ENCODE results near the gene COL5A3.

DNA sequence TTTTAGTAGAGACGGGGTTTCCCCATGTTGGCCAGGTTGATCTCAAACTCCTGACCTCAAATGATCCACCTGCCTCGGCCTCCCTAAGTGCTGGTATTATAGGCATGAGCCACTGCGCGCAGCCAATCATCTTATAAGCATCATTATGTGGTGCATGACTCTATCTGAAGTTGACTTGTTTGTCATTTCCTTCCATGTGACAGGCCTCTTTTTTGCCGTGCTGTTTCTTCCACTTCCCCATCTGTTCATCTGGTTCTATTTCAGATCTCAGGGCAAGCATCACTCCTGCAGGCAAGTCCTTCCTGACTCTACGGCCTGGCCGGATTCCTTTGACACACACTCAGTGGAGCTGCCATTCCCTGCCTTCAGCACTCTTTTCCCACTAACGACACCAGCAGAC is 15.2 kb downstream of the COL5A3 start:
- TF ChIP-seq, protein P1, sequence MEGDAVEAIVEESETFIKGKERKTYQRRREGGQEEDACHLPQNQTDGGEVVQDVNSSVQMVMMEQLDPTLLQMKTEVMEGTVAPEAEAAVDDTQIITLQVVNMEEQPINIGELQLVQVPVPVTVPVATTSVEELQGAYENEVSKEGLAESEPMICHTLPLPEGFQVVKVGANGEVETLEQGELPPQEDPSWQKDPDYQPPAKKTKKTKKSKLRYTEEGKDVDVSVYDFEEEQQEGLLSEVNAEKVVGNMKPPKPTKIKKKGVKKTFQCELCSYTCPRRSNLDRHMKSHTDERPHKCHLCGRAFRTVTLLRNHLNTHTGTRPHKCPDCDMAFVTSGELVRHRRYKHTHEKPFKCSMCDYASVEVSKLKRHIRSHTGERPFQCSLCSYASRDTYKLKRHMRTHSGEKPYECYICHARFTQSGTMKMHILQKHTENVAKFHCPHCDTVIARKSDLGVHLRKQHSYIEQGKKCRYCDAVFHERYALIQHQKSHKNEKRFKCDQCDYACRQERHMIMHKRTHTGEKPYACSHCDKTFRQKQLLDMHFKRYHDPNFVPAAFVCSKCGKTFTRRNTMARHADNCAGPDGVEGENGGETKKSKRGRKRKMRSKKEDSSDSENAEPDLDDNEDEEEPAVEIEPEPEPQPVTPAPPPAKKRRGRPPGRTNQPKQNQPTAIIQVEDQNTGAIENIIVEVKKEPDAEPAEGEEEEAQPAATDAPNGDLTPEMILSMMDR (IDR thresholded peaks at IDR 0.05; ENCODE audit: low read length) = no peak
- TF ChIP-seq EZH2 (optimal IDR thresholded peaks at IDR 0.05; ENCODE audit: low read depth, low read length) = no peak
- TF ChIP-seq EZH2phosphoT487 (IDR thresholded peaks at IDR 0.05; ENCODE audit: low read length) = no peak
